ENCODE measurements around the gene CHN1. TPM values are rescaled to one million over a fixed set of nuclear protein-coding genes. Genes with fewer than 3 reads are reported as not detected.
A peak's percentile ranks its signal among the peaks of the same experiment; 100 is the strongest.

The CHN1 gene
- total RNA-seq, 4 donors from 2014 or later: 11.8 to 56.7 (median 18.1) TPM

- DNase-seq: peak in 1 of 2 donors; percentile 23
- Histone ChIP-seq H3K9me3 (no peaks in the 10 kb centered on the region), H3K36me3 (no peaks in the 10 kb centered on the region), H3K4me3 (no peak overlapping the region), H3K27ac (no peak overlapping the region), H3K4me1 (no peaks in the 10 kb centered on the region), H3K27me3 (no peaks in the 10 kb centered on the region)
- TF ChIP-seq, protein P1, sequence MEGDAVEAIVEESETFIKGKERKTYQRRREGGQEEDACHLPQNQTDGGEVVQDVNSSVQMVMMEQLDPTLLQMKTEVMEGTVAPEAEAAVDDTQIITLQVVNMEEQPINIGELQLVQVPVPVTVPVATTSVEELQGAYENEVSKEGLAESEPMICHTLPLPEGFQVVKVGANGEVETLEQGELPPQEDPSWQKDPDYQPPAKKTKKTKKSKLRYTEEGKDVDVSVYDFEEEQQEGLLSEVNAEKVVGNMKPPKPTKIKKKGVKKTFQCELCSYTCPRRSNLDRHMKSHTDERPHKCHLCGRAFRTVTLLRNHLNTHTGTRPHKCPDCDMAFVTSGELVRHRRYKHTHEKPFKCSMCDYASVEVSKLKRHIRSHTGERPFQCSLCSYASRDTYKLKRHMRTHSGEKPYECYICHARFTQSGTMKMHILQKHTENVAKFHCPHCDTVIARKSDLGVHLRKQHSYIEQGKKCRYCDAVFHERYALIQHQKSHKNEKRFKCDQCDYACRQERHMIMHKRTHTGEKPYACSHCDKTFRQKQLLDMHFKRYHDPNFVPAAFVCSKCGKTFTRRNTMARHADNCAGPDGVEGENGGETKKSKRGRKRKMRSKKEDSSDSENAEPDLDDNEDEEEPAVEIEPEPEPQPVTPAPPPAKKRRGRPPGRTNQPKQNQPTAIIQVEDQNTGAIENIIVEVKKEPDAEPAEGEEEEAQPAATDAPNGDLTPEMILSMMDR (IDR thresholded peaks at IDR 0.05): peak in 2 of 4 experiments; percentile 19 to 28
- TF ChIP-seq POLR2A (IDR thresholded peaks at IDR 0.05): no peak
- intact Hi-C loops (cut with DNase I; ENCODE audit: low total_unique reads): no loop called here
These were observed 25.4 kb upstream of the CHN1 start for GRCh38 chr2:175030380-175031271.

- no peak for DNase-seq
- intact Hi-C loops (cut with DNase I; ENCODE audit: low total_unique reads): no loop called here
- no peaks in the 10 kb centered on the region for H3K36me3 ChIP-seq
- TF ChIP-seq POLR2A (IDR thresholded peaks at IDR 0.05): no peak
- TF ChIP-seq, protein P1 (IDR thresholded peaks at IDR 0.05): no peak
- peak overlapping the region in 1 of 2 donors; percentile 18 for H3K27ac ChIP-seq
- no peaks in the 10 kb centered on the region for H3K9me3 ChIP-seq
- no peak overlapping the region for H3K4me3 ChIP-seq
- H3K4me1 ChIP-seq: no peaks in the 10 kb centered on the region
- H3K27me3 ChIP-seq: no peaks in the 10 kb centered on the region
These were observed 22.6 kb upstream of the CHN1 start for GRCh38 chr2:175027755-175028154.

GRCh38 chr2:175026385-175026784 is 21.2 kb upstream of the CHN1 start:
- no peak for DNase-seq
- H3K36me3 ChIP-seq: no peaks in the 10 kb centered on the region
- TF ChIP-seq, protein P1 (IDR thresholded peaks at IDR 0.05): no peak
- no peak for TF ChIP-seq POLR2A (IDR thresholded peaks at IDR 0.05)
- intact Hi-C loops (cut with DNase I; ENCODE audit: low total_unique reads): no loop called here
- no peaks in the 10 kb centered on the region for H3K9me3 ChIP-seq
- no peaks in the 10 kb centered on the region for H3K27me3 ChIP-seq
- H3K4me3 ChIP-seq: no peak overlapping the region
- no peak overlapping the region for H3K27ac ChIP-seq
- no peaks in the 10 kb centered on the region for H3K4me1 ChIP-seq

DNA sequence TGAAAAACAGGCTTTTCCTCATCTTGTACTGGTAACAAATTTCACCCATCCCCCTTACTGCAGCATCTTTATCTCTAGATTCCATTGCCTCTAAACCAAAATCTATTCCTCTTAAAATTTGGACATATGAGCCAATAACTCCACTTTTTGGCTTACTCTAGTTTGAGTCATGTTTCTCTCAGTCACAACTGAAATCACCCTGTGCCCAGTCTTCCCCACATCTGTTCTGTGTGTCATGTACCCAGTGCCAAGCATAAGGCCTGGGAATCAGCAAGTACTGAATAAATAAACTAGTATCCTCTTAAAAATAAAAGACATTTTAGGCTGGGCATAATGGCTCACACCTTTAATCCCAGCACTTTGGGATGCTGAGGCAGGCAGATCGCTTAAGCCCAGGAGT is 20.8 kb upstream of the CHN1 start:
- H3K4me3 ChIP-seq: no peak overlapping the region
- H3K9me3 ChIP-seq: no peaks in the 10 kb centered on the region
- no peaks in the 10 kb centered on the region for H3K27me3 ChIP-seq
- H3K27ac ChIP-seq: no peak overlapping the region
- no peak for TF ChIP-seq POLR2A (IDR thresholded peaks at IDR 0.05)
- TF ChIP-seq, protein P1 (IDR thresholded peaks at IDR 0.05): no peak
- intact Hi-C loops (cut with DNase I; ENCODE audit: low total_unique reads): no loop called here
- H3K4me1 ChIP-seq: no peaks in the 10 kb centered on the region
- H3K36me3 ChIP-seq: no peaks in the 10 kb centered on the region
- no peak for DNase-seq

DNA sequence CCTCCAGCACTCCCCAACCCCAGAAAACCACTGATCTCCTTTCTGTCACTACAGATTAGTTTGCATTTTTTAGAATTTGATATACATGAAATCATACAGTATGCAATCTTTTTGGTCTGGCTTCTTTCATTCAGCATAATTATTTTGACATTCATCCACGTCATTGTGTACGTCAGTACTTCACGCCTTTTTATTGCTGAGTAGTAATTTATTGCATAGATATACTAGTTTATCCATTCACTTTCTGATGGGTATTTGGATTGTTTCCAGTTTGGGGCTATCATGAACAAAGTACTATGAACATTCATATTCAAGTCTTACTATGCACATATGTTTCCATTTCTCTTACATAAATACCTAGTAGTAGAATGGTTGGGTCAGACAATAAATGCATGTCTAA is 20.1 kb upstream of the CHN1 start:
- intact Hi-C loops (cut with DNase I; ENCODE audit: low total_unique reads): no loop called here
- Histone ChIP-seq H3K36me3 (no peaks in the 10 kb centered on the region), H3K4me3 (no peak overlapping the region), H3K27me3 (no peaks in the 10 kb centered on the region), H3K9me3 (no peaks in the 10 kb centered on the region), H3K27ac (no peak overlapping the region), H3K4me1 (no peaks in the 10 kb centered on the region)
- no peak for DNase-seq
- TF ChIP-seq, protein P1 (IDR thresholded peaks at IDR 0.05): no peak
- TF ChIP-seq POLR2A (IDR thresholded peaks at IDR 0.05): no peak
